Measurements from ENCODE around the gene TRAFD1.
"Not testable (repeated sequence)": the region's sequence is repeated elsewhere in the genome, so short reads cannot be mapped to it uniquely, and the experiment has no call there.

GRCh38 chr12:112158461-112159145, 33.2 kb downstream of the TRAFD1 start:
- not testable (repeated sequence) for TF ChIP-seq CTCF (conservative IDR thresholded peaks at IDR 0.05 in 1 of 2, IDR thresholded peaks at IDR 0.05 in 1 of 2; ENCODE audit: extremely low read depth in 1 of 2, insufficient read depth in 1 of 2, low read depth in 1 of 2, low read length in 2 of 2); EZH2 (IDR thresholded peaks at IDR 0.05; ENCODE audit: borderline replicate concordance, low read length)
